ENCODE results near the gene SORCS3.

The SORCS3 gene

DNA sequence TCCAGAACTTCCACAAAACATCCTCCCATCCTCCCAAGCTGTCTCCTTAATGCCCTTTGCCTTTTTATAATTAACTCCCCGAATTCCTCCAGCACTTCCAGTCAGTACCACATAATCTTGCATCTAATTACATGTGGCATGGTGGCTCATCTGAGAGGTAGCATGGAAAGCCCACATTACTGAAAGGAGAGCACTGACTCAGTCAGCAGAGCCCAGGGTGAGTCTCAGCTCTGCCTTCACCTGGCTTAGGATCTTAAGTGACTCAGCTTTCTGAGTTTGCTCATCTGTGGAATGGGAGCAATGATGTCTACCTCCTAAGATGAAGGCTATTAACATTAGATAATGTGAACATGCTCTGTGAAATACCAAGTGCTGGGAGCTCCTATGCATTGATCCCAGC is 433.9 kb downstream of the SORCS3 start:
- no peak overlapping the region for H3K4me3 ChIP-seq (ENCODE audit: low read depth, low read length)
- DNase-seq (ENCODE audit: low read depth, low spot score) = no peak
- TF ChIP-seq, protein P1, sequence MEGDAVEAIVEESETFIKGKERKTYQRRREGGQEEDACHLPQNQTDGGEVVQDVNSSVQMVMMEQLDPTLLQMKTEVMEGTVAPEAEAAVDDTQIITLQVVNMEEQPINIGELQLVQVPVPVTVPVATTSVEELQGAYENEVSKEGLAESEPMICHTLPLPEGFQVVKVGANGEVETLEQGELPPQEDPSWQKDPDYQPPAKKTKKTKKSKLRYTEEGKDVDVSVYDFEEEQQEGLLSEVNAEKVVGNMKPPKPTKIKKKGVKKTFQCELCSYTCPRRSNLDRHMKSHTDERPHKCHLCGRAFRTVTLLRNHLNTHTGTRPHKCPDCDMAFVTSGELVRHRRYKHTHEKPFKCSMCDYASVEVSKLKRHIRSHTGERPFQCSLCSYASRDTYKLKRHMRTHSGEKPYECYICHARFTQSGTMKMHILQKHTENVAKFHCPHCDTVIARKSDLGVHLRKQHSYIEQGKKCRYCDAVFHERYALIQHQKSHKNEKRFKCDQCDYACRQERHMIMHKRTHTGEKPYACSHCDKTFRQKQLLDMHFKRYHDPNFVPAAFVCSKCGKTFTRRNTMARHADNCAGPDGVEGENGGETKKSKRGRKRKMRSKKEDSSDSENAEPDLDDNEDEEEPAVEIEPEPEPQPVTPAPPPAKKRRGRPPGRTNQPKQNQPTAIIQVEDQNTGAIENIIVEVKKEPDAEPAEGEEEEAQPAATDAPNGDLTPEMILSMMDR (IDR thresholded peaks at IDR 0.05; ENCODE audit: low read depth, low read length) = no peak
- in situ Hi-C loops (cut with HindIII; ENCODE audit: low sequenced_read_pairs) = no loop called here

DNA sequence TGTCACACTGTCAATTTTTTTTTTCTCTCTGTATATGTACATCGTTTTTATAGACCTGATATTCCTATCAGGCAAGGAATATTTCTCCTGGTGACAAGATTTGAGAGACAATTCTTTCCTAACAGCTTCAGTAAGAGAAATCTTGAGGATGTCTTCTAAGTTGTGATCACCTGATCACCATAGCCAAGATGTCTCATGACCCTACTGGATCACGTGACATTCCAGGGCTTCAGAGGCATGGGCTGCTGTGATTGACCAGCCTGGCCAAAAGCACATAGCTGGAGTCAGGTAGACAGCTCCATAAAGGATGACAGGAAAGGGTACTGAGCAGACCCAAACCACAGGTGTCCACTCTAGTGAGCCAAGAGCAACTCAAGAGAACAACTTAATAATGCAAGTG is 444.9 kb downstream of the SORCS3 start:
- H3K4me3 ChIP-seq (ENCODE audit: low read depth, low read length) = no peak overlapping the region
- in situ Hi-C loops (cut with HindIII; ENCODE audit: low sequenced_read_pairs) = no loop called here
- TF ChIP-seq, protein P1 (IDR thresholded peaks at IDR 0.05; ENCODE audit: low read depth, low read length) = no peak
- no peak for DNase-seq (ENCODE audit: low read depth, low spot score)

DNA sequence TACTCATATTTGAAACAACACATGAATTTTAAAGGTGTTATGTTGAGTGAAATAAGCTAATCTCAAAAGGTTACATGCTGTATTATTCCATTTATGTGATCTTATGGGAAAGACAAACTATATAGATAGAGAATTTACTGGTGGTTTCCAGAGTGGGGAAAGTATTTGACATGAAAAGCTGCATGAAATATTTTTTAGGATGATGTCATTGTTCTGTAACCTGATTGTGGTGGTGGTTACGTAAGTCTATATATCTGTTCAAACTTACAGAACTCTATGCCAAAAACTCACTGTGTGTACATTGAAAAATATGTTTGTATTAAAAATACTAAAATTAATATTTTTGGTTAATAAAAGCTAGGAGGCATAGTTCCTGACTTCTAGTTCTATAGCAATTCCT is 453.0 kb downstream of the SORCS3 start:
- in situ Hi-C loops (cut with HindIII; ENCODE audit: low sequenced_read_pairs) = no loop called here
- TF ChIP-seq, protein P1 (IDR thresholded peaks at IDR 0.05; ENCODE audit: low read depth, low read length) = no peak
- no peak for DNase-seq (ENCODE audit: low read depth, low spot score)
- H3K4me3 ChIP-seq (ENCODE audit: low read depth, low read length) = no peak overlapping the region

- TF ChIP-seq, protein P1 (IDR thresholded peaks at IDR 0.05; ENCODE audit: low read depth, low read length) = no peak
- H3K4me3 ChIP-seq (ENCODE audit: low read depth, low read length) = no peak overlapping the region
- DNase-seq (ENCODE audit: low read depth, low spot score) = no peak
- in situ Hi-C loops (cut with HindIII; ENCODE audit: low sequenced_read_pairs) = no loop called here
These were observed 455.2 kb downstream of the SORCS3 start for GRCh38 chr10:105096316-105096715.

DNA sequence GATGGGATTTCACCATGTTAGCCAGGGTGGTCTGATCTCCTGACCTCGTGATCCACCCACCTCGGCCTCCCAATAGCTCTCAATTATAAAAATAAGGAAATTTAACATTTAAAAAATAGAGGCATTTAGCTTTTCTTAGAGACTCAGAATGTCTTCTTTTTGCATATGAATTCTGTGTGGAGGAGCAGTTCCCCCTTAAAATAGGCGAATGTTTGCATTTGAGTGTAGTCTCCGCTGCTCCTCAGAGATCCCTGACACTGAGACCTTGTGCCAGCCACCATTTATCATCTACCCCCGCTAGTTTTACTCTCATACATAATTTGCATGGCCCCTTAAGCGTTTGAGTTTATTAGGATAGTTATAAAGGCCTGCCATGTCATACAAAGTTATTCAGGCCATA is 461.9 kb downstream of the SORCS3 start:
- H3K4me3 ChIP-seq (ENCODE audit: low read depth, low read length) = no peak overlapping the region
- DNase-seq (ENCODE audit: low read depth, low spot score) = no peak
- in situ Hi-C loops (cut with HindIII; ENCODE audit: low sequenced_read_pairs) = no loop called here
- TF ChIP-seq, protein P1 (IDR thresholded peaks at IDR 0.05; ENCODE audit: low read depth, low read length) = no peak

- in situ Hi-C loops (cut with HindIII; ENCODE audit: low sequenced_read_pairs) = no loop called here
- TF ChIP-seq, protein P1 (IDR thresholded peaks at IDR 0.05; ENCODE audit: low read depth, low read length) = no peak
- H3K4me3 ChIP-seq (ENCODE audit: low read depth, low read length) = no peak overlapping the region
- no peak for DNase-seq (ENCODE audit: low read depth, low spot score)
These were observed 463.2 kb downstream of the SORCS3 start for GRCh38 chr10:105104297-105104696.

- in situ Hi-C loops (cut with HindIII; ENCODE audit: low sequenced_read_pairs) = no loop called here
- no peak overlapping the region for H3K4me3 ChIP-seq (ENCODE audit: low read depth, low read length)
- TF ChIP-seq, protein P1 (IDR thresholded peaks at IDR 0.05; ENCODE audit: low read depth, low read length) = no peak
- DNase-seq (ENCODE audit: low read depth, low spot score) = no peak
These were observed 468.1 kb downstream of the SORCS3 start for GRCh38 chr10:105109164-105109563.

All from astrocyte of the spinal cord (primary cell).